Muscle layer of colon (tissue), 2 donors: ENCODE measurements around the gene ARRB1.

Source experiments
- H3K27ac ChIP-seq: one replicate; pipeline ENCODE4 v1.7.0; 2013; ENCODE audit warnings: low read depth, mild to moderate bottlenecking, low read length, moderate library complexity
- H3K27me3 ChIP-seq, 2 donors: one replicate each; pipeline ENCODE4 v1.7.0; 2013; ENCODE audit warnings: low read length in 2 of 2, mild to moderate bottlenecking in 2 of 2; ENCODE audit not compliant: insufficient read depth in 2 of 2, control insufficient read depth in 1 of 2
- H3K36me3 ChIP-seq: one replicate; pipeline ENCODE4 v1.7.0; 2013; ENCODE audit warnings: mild to moderate bottlenecking, low read length; ENCODE audit not compliant: insufficient read depth
- H3K4me1 ChIP-seq: one replicate; pipeline ENCODE4 v1.7.0; 2013; ENCODE audit warnings: mild to moderate bottlenecking, low read length; ENCODE audit not compliant: insufficient read depth
- H3K4me3 ChIP-seq, 2 donors: one replicate each; pipeline ENCODE4 v1.7.0; 2013; ENCODE audit warnings: low read length in 2 of 2, low read depth in 1 of 2, mild to moderate bottlenecking in 1 of 2, moderate library complexity in 1 of 2
- H3K9ac ChIP-seq: one replicate; pipeline ENCODE4 v1.7.0; 2013; ENCODE audit warnings: low read length
- H3K9me3 ChIP-seq: one replicate; pipeline ENCODE4 v1.7.0; 2013; ENCODE audit warnings: mild to moderate bottlenecking, low read length
- donor health status: abdominal sarcoma.
- donor health status: Adenocarcinoma of cecum.

Gene ARRB1

GRCh38 chr11:75287579-75287978 lies 63.9 kb downstream of the ARRB1 start:
- Histone ChIP-seq H3K36me3 (peaks cover 54% of the 10 kb centered on the region), H3K9me3 (no peaks in the 10 kb centered on the region), H3K27ac (no peak overlapping the region), H3K9ac (no peak overlapping the region), H3K27me3 (no peaks in the 10 kb centered on the region), H3K4me1 (no peaks in the 10 kb centered on the region), H3K4me3 (no peak overlapping the region)

DNA sequence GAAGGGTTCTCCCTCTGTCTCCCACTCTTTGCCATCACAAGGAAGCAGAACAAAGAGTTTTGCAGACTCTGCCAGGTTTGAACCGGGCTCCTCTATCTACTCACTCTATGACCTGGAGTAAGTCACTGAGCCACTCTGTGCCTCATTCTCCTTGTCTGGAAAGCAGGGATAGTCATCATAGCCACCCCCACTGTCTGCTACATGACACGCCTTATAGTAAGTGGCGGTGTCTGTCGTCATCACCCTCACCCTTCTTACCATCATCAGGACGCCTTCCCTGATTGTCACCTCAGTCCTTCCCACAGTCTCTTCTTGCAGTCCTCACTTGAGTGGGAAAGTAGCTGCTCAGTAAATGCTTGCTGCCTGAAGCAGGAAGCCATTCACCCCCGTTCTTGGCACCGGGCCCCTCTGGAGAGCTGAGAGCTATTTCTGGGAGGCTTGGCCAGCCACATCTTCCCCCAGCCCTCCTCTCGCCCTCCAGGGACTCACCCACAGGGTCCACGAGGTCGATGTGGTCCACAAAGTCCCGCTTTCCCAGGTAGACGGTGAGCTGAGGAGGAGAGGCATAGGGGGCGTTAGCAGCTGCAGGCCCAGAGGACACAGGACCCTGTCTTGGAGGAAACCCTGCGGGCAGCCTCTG lies 64.5 kb downstream of the ARRB1 start:
- H3K9ac ChIP-seq, result no peak overlapping the region
- no peaks in the 10 kb centered on the region for H3K9me3 ChIP-seq
- H3K4me1 ChIP-seq, result no peaks in the 10 kb centered on the region
- no peaks in the 10 kb centered on the region for H3K27me3 ChIP-seq
- peaks cover 60% of the 10 kb centered on the region for H3K36me3 ChIP-seq
- no peak overlapping the region for H3K4me3 ChIP-seq
- H3K27ac ChIP-seq, result no peak overlapping the region

- H3K27ac ChIP-seq, result no peak overlapping the region
- H3K9me3 ChIP-seq, result no peaks in the 10 kb centered on the region
- H3K27me3 ChIP-seq, result no peaks in the 10 kb centered on the region
- H3K9ac ChIP-seq, result no peak overlapping the region
- peaks cover 3% of the 10 kb centered on the region for H3K4me1 ChIP-seq
- H3K36me3 ChIP-seq, result peaks cover 70% of the 10 kb centered on the region
- no peak overlapping the region for H3K4me3 ChIP-seq
Observed at GRCh38 chr11:75285776-75286360, 65.6 kb downstream of the ARRB1 start.

- H3K27me3 ChIP-seq, result no peaks in the 10 kb centered on the region
- H3K4me3 ChIP-seq, result no peak overlapping the region
- peaks cover 12% of the 10 kb centered on the region for H3K4me1 ChIP-seq
- H3K27ac ChIP-seq, result no peak overlapping the region
- no peaks in the 10 kb centered on the region for H3K9me3 ChIP-seq
- no peak overlapping the region for H3K9ac ChIP-seq
- H3K36me3 ChIP-seq, result peaks cover 71% of the 10 kb centered on the region
Observed at GRCh38 chr11:75283391-75283931, 68.0 kb downstream of the ARRB1 start.

DNA sequence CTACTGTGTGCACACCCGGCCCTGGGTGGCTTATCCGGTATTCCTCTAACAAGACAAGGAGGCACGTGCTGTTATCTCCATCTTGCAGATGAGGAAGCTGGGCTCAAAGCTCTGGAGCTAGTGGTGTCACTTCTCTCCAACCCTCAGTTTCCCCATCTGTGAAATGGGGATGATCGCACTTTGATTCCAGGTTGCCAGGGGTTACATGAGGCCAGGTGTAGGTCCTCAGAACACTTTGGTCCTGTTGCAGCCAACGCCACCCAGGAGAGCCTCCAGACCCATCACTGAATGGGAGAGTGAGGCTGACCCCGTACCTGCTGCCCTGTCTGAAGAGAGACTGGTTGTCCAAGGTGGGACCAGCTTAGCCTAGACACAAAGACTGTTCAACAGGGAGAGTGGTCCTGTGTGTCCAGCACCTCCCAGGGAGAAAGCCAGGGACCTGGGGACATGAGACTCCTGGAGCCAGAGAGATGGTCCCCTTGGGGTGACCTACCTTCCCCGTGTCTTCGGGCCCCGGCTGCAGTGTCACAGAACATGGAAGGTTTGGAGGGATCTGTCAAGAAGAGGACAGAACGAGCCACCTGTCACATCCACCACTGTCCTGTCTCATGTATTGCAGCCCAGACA lies 69.9 kb downstream of the ARRB1 start:
- Histone ChIP-seq H3K36me3 (peaks cover 79% of the 10 kb centered on the region), H3K27ac (no peak overlapping the region), H3K4me1 (peaks cover 12% of the 10 kb centered on the region), H3K9ac (no peak overlapping the region), H3K27me3 (no peaks in the 10 kb centered on the region), H3K9me3 (no peaks in the 10 kb centered on the region), H3K4me3 (no peak overlapping the region)

- Histone ChIP-seq H3K36me3 (peaks cover 82% of the 10 kb centered on the region), H3K9ac (no peak overlapping the region), H3K4me1 (peaks cover 12% of the 10 kb centered on the region), H3K27ac (no peak overlapping the region), H3K9me3 (no peaks in the 10 kb centered on the region), H3K4me3 (no peak overlapping the region), H3K27me3 (no peaks in the 10 kb centered on the region)
Observed at GRCh38 chr11:75280770-75281468, 70.5 kb downstream of the ARRB1 start.

DNA sequence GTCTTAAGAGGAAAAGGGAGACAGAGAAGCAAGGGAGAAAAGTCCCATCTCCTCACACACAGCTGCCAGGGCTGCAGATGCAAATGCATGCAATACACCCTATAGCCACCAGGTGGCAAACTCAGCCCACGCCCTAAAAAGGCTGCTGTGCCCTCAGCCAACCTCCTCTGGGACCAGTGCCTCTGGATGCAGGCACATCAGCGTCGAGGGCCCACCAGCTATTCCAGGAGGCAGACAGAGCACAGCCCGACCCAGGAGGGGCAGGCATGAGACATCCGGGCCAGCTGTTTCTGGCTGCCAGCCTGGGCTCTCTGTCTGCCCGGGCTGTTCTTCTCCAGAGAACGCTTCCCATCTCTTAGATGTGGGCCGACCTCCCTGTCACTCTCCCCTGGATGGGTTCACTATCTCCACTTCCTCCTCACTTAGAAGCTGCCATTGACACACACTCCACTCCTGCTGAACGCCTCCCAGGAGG lies 71.2 kb downstream of the ARRB1 start:
- H3K4me1 ChIP-seq, result peaks cover 12% of the 10 kb centered on the region
- no peak overlapping the region for H3K4me3 ChIP-seq
- no peak overlapping the region for H3K27ac ChIP-seq
- no peak overlapping the region for H3K9ac ChIP-seq
- H3K36me3 ChIP-seq, result peaks cover 82% of the 10 kb centered on the region
- no peaks in the 10 kb centered on the region for H3K27me3 ChIP-seq
- no peaks in the 10 kb centered on the region for H3K9me3 ChIP-seq

- H3K9me3 ChIP-seq, result no peaks in the 10 kb centered on the region
- H3K27ac ChIP-seq, result no peak overlapping the region
- H3K4me1 ChIP-seq, result peaks cover 12% of the 10 kb centered on the region
- no peak overlapping the region for H3K4me3 ChIP-seq
- H3K9ac ChIP-seq, result no peak overlapping the region
- peaks cover 75% of the 10 kb centered on the region for H3K36me3 ChIP-seq
- H3K27me3 ChIP-seq, result no peaks in the 10 kb centered on the region
Observed at GRCh38 chr11:75279273-75279672, 72.2 kb downstream of the ARRB1 start.

- Histone ChIP-seq H3K4me3 (no peak overlapping the region), H3K27me3 (no peaks in the 10 kb centered on the region), H3K27ac (no peak overlapping the region), H3K9me3 (no peaks in the 10 kb centered on the region), H3K9ac (no peak overlapping the region), H3K36me3 (peaks cover 77% of the 10 kb centered on the region), H3K4me1 (peaks cover 12% of the 10 kb centered on the region)
Observed at GRCh38 chr11:75277991-75278790, 73.3 kb downstream of the ARRB1 start.

GRCh38 chr11:75277211-75277805 lies 74.2 kb downstream of the ARRB1 start:
- H3K36me3 ChIP-seq, result peaks cover 77% of the 10 kb centered on the region
- H3K4me3 ChIP-seq, result no peak overlapping the region

More at GRCh38 chr11:75277211-75277805, 74.2 kb downstream of the ARRB1 start:
- Histone ChIP-seq H3K9ac (no peak overlapping the region), H3K27ac (no peak overlapping the region), H3K9me3 (no peaks in the 10 kb centered on the region), H3K4me1 (peaks cover 12% of the 10 kb centered on the region), H3K27me3 (no peaks in the 10 kb centered on the region)
